GM12875 (cell line): ENCODE measurements around the gene ADORA2B.

Experiments
- H3K4me3 ChIP-seq: one replicate; pipeline ENCODE4 v1.5.1; 2011; ENCODE audit warnings: low read depth, low read length, control low read depth
- TF ChIP-seq, protein P1 (sequence below): IDR thresholded peaks from 2 replicates; pipeline ENCODE4 v1.5.1; 2011; ENCODE audit warnings: low read depth, mild to moderate bottlenecking, control low read depth, inconsistent platforms, low read length, moderate library complexity, borderline replicate concordance; ENCODE audit not compliant: insufficient read depth

Gene ADORA2B

DNA sequence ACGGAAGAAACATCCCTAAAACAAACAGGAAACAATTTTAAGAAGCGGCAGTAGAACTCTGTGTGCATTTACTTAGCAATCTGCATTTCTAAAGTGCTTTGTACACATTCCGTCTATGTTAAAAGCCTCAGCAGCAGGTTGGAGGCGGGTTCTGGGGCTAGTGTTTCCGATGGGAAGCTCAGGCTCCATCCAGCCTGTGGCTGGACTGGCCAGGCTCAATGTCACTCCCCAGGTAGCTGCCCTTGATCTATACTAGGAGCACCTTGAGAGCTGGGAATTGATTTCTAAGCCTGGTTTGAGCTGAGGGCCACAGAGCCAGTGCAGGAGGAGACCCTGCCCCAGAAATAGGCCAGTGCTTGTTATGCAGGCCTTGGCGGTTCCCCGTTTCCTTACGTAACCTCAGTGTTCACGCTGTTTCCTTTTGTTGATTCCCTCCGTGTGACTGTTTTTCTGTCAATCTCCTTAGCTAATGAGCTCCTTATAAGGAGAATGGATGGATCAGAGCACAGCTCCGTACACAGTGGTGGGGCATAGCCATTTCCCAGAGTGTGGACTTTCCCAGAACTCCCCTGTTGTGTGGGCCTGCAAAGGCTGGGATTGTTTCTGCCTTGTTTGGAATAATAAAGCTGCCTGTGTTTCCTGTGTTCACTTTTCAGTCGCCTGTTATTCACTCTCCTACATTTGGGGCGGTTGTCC, 21.4 kb downstream of the ADORA2B start:
- H3K4me3 ChIP-seq, result no peak overlapping the region

DNA sequence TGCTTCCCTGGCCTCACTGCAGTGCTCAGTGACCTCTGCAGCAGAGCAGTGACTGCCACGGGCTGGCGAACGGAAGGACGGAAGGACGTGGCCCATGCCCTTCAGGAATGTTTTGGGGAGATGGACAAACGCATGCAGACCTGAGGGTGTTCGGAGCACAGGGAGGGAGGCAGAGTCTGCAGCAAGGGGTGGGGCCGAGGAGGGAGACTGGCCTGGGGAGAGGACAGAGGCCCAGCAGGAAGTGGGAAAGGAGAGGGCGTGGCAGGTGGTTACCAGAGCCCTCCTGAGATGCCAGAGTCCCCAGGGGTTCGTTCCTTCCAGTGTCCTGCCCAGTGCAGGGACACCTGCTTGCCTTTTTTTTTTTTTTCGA, 21.9 kb downstream of the ADORA2B start:
- TF ChIP-seq, protein P1, sequence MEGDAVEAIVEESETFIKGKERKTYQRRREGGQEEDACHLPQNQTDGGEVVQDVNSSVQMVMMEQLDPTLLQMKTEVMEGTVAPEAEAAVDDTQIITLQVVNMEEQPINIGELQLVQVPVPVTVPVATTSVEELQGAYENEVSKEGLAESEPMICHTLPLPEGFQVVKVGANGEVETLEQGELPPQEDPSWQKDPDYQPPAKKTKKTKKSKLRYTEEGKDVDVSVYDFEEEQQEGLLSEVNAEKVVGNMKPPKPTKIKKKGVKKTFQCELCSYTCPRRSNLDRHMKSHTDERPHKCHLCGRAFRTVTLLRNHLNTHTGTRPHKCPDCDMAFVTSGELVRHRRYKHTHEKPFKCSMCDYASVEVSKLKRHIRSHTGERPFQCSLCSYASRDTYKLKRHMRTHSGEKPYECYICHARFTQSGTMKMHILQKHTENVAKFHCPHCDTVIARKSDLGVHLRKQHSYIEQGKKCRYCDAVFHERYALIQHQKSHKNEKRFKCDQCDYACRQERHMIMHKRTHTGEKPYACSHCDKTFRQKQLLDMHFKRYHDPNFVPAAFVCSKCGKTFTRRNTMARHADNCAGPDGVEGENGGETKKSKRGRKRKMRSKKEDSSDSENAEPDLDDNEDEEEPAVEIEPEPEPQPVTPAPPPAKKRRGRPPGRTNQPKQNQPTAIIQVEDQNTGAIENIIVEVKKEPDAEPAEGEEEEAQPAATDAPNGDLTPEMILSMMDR, result no peak
- no peak overlapping the region for H3K4me3 ChIP-seq

More for the DNA sequence above, 21.4 kb downstream of the ADORA2B start:
- TF ChIP-seq, protein P1, result no peak

DNA sequence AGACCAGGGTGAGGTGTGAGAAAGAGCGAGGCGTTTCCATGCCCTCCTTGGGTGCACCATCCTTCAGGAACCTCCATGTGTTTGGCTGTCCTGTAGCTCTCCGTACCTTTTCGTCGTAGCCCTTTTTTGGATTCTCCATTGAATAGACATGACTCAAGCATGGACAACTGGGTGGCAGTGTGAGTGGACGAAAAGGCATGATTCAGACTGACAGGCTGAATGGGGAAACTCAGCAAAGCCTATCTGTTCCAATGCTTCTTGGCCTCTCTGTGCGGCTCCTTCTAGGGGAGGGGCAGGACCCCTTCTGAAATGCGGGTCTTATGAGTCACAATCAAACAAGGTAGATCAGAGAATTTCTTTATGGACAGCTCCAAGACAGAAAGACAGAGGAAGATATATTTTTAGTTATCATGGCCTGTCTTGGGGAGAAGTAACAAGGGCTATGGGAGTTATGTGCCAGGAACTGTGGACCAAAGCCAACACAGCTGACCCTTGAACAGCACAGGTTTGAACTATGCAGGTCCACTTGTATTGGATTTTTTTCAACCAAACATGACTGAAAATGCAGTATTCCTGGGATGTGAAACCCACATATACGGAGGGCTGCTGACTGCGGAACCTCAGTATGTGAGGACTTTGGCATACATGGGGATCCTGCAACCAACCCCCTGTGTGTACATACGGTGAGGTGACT, 22.9 kb downstream of the ADORA2B start:
- TF ChIP-seq, protein P1, result no peak
- H3K4me3 ChIP-seq, result no peak overlapping the region

DNA sequence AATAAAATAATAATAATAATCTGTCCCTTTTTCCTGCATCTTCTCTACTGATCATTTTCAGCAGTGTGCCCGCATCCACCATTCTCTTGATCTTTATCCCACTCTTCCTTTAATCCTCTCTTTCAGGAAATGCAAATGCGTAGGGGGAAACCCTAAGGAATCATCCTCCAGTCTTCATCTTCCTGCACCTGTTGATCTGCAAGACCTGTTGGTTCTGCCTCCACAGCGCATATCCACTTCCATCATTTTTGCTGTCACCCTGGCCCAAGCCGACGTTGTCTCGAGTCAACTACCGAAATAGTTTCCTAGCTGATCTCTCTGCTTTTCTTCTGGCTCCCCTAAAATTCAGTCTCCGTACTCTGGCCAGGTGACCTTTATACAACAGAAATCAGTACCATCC, 24.5 kb downstream of the ADORA2B start:
- TF ChIP-seq, protein P1, result no peak
- no peak overlapping the region for H3K4me3 ChIP-seq

DNA sequence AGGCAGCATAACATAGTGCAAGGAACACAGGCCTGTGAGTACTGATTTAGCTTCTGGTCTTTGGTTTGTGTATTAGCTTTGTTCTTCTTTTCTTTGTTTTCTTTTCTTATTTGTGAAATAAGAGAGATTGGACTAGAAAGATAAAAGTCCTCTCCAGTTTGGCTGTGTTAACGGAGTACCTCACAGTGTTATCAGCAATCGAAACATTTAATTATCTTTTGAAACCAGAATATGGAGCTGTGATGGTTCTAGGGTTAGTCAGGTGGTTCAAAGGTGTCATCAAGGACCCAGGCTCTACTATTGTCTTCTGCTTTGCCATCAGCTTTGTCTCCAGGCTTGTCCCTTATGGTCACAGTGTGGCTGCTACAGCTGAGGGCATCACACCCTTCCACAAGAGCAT, 25.6 kb downstream of the ADORA2B start:
- no peak overlapping the region for H3K4me3 ChIP-seq
- TF ChIP-seq, protein P1, result no peak

DNA sequence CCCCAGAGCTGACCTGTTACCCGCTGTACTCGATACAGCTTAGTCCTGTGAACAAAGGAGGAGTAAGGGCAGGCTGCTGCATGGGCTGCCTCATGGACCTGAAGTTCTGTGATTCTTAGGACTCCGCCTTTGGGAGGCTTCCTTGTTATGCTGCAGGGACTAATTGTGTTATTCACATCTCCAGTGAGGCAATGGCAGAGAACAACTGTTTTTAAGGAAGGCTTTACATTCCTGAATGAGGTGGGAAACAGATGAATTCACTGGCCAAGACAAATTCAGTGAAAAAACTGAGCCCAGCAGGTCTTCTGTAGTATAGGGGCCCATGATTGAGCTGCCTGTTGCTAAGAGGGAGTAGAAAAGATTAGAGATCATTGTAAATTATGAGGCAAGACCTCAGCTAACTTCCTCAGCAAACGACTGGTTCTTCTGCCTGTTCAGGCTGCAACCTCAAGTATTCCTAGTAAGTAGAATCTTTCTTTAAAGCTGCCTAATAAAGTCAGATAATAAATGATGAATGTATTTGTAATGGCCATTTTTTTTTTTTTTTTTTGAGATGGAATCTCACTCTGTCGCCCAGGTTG, 26.3 kb downstream of the ADORA2B start:
- H3K4me3 ChIP-seq, result no peak overlapping the region
- TF ChIP-seq, protein P1, result no peak
